ENCODE measurements around the gene PABPN1.
A peak's percentile ranks its signal among the peaks of the same experiment; 100 is the strongest.

The PABPN1 gene

DNA sequence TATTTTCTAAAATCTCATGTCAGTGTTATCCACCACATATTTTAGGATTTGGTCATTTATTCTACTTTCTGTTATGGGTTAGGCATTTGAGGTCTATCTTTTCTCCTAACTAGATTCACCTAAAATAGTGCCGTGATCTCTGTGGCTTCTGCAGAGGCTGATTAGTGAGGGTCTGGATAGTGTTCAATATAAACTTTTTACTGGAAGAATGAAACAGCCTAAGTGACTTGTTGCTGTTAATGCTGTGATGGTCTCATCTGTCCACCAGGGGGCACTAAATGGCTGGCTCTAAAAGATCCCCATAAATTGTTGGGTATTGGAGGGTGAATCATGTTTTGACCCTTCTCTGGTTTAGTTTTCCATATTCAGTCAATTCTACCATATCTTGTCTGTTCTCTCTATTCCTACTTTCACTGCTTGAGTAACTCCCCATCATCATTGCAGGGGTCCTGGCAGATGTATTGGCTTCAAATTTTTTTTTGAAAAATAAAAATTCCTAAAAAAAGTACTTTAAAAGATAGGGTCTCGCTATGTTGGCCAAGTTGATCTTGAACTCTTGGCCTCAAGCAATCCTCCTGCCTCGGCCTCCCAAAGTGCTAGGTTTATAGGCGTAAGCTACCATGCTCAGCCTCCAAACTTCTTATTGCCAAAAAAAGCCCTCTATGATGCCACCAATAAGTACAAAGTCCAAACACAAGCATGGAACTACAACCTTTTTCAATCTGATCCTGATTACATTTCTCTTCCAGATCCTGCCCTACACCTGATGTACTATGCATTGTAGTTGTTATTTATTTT, 6.9 kb downstream of the PABPN1 start:
- peak; percentile 86 for DNase-seq

DNA sequence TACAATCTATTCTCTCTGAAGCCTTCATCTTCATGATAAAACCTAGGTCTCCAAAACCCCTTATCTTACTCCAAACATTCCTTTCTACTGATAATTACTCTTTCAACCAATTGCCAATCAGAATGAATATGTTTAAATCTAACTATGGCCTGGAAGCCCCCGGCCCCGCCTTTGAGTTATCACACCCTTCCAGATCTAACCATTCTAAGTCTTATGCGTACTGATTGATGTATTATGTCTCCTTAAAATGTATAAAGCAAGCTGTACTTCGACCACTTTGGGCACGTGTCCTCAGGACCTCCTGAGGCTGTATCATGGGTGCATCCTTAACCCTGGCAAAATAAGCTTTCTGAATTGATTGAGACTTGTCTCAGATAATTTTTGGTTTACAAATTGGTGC, 14.4 kb downstream of the PABPN1 start:
- DNase-seq: no peak

DNA sequence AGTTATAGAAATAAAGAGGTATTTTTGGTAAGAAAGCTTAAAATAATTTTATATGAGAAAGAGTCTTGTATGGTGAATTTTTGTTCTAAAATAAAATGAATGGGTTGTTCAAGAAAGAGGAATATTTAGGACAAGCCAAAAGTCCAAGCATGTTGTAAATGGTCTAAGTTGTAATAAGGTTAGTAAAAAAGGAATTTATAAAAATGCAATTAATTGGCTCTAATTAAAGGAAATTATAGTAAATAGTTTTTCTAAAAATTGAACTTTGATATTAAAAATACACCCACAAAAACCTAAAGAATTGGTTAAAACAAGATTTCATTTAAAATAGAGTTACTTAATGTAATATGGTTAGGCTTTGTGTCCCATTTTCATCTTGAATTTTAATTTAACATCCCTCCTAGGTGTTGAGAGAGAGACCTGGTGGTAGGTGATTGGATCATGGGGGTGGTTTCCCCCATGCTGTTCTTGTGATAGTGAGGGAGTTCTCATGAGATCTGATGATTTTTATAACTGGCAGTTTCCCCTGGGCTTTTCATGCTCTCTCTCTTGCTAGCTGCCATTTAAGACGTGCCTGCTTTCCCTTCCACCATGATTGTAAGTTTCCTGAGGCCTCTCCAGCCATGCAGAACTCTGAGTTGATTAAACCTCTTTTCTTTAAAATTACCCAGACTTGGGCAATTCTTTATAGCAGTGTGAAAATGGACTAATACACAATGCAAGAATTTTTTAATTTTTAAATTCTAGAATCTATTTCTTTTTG, 18.4 kb downstream of the PABPN1 start:
- DNase-seq: no peak

DNA sequence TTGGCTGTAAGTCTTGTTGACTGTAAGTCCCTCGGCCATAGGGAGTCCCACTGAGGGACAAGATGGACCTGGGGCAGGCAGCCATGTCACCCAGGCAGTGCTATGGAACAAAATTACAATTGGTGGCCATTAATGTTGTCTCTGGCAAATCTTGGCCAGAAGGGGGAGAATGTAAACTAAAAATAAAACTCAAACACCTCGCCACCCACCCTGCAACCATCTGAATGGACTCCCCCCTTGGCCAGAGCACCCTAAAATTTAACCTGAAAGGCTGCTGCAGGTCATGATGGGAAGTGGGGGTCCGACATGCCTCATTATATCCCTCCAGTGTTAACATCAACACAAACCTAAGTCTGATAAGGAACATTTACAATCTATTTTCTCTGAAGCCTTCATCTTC, 23.2 kb downstream of the PABPN1 start:
- DNase-seq: no peak

DNA sequence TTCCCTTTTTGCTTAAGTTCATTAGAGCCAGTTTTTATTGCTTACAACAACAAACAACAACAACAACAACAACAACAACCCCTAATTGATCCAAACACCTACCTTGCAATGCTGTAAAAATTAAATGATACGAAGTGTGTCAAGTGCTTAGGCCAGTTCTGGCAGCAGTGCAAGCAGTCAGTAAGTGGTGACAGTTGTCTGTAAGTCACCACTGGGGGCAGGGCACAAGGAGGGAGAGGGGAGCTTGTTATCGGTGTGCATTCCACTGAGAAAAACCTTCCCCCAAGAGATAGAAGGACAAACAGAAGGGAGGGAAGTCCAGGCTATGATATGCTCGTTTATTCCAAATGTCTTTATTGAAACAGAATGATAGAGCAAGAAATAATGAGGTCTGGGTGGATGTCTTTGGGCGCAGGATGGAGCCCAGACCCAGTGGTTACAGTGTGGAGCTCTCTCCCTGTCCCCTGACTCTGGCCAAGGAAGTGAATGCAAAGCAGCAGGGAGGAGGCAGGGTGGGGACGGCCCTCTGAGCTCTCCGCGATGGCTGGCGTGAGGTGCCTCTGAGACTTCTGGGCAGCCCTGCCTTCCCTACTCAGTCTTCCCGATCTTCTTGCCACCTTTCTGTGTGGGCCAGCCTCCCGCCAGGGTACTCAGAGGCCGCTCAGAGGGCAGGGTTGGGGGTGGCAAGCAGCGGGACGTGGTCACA, 24.9 kb downstream of the PABPN1 start:
- no peak for DNase-seq

DNA sequence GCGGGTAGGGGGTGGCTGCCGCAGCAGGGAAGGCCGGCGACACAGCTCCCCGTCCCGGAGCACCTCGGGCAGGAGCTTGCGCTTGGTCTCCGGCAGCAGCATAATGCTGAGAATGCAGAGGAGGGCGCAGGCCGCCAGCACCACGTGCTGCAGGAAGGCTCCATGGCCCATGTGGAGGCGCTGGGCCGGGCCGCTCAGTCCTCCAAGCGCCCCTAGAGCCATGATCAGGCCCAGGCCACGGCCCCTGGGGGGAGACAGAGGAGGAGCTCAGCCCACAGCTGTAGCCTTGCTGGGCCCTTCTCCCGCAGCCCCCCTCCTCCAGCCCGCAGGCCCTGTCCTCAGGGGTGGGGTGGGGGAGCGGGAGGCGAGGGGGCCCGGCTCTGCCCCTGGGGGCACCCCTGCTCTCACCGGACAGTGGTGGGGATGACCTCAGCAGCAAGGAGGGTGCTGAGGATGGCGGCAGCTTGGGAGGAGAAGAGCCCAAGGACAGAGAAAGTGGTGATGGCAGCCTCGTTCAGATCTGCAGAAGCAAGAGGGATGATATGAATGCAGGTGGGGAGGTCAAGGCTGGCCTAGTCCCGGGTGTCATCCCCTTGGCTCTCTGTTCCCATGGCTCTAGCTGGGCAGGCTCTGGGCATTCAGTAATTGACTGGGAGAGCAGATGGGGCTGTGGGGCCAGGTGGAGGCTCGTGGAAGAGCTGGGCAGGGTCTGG, 25.6 kb downstream of the PABPN1 start:
- DNase-seq: no peak

DNA sequence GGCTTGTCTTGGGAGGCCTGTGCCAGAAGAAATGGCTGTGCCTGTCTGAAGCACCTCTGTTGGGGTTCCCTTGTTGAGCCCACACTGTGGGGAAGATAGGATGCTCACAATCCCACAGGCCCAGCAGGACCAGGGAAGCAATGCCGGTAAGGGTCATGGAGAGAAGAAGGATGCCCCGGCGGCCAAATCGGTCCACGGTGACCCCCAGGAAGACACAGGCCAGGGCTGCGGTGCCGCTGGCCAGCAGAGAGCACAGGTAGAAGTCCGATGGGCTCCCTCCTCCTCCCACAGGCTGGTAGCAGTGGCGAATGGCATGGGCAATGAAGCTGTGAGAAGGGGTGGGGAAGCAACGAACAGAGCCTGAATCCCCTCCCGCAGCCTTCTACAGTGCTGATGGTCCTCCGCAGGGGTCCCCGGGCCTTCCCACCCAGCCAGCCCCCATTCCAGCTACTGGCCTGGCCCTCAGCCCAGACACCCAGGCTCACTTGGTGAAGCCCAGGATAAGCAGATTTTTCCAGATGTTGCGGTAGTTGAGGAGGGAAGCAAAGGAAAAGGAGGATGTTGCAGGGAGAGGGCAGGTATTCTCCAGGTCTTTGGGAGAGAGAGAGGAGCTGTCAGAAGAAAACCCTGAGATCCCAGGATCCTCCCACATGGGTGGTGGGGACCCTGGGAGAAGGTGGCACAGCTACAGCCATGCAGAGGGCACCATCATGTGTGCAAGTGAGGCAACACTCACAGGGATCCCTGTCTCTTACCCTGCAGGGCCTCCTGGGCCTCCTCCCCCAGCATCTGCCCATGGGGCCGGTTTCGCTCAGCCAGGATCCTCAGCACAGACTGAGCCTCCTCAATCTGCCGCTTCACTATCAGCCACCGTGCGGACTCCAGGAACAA, 26.4 kb downstream of the PABPN1 start:
- DNase-seq: no peak

DNA sequence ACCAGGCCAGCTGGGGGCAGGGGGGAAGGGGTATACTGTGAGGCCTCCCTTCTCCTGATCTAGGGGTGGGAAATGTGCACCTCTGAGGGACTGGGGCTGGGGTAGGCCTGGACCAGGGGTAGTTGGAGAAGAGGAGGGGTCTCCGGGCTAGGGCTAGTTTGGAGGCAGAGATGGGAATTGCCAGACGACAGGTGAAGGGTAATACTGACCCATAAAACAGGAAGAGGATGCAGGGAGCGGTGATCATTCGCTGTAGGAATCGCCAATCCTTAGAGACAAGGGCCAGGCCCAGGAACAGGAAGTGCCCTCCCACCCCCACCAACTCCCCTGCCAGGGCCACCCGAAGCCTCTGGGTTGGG, 27.0 kb downstream of the PABPN1 start:
- DNase-seq: no peak

DNA sequence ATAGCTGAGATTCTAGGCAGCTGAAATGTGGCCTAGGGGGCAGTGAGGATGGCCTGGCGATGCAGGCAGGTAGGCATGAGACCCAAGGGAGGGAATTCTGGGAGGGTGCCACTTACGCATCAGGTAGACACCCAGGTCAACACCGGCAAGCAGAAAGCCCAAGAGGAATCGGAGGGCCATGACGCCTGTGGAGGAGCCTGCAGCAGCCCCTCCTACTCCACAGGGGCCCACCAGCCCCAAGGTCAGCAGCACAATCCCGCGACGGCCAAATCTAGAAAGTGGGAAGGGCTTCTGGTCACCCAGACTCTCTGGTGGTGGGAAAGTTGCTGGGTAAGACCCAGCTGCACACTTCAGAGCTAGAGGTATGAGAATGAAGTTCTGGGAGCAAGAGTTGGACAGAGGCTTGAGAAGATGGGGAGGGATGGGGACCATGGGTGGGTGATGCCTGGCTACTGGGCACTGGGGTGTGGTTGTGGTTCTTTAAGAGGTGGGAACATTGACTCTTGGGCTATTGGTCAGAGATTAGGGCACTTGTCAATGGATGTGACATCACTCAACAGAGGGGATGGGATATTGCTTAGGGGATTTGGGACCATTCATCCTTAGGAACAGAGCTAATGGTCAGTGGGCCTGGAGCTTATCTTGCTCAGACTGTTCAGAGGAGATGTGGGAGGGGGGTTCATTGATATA, 28.0 kb downstream of the PABPN1 start:
- DNase-seq: no peak

DNA sequence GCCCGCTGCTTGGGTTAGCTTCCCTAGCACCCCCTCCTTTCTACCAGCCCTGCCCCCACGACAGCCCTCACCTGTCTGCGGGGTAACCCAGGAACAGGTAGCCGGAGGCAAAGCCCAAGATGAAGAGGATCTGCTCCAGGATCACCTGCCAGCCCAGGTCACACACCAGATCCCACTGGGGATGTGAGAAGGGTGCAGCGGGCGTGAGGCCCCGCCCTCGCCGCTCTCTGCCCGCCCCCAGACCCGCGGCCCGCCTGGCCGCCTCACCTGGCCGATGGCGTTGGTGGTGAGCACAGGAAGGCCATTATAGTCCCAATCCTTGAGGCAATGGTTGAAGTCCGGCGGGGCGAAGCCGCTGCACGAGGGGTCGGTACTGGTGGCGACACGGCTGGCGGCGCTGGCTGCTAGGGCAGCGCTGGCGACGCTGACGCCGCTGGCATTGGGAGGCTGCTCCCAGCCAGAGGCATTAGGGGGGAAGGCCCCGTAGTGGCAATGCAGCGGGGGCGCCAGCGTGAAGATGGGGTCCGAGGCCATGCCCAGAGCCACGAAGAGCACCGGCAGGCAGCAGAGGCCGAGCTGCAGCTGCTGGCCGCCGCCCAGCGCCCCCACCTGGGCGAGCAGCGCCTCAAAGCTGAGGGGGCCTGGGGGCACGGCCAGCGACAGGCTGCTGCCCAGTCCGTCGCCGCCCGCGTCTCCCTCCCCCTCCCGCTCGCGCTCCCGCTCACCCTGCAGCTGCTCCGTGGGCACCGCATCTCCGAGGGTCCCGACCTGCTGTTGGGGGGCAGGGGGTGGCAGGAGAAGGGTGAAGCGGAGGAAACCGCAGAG, 30.6 kb downstream of the PABPN1 start:
- DNase-seq: no peak

DNA sequence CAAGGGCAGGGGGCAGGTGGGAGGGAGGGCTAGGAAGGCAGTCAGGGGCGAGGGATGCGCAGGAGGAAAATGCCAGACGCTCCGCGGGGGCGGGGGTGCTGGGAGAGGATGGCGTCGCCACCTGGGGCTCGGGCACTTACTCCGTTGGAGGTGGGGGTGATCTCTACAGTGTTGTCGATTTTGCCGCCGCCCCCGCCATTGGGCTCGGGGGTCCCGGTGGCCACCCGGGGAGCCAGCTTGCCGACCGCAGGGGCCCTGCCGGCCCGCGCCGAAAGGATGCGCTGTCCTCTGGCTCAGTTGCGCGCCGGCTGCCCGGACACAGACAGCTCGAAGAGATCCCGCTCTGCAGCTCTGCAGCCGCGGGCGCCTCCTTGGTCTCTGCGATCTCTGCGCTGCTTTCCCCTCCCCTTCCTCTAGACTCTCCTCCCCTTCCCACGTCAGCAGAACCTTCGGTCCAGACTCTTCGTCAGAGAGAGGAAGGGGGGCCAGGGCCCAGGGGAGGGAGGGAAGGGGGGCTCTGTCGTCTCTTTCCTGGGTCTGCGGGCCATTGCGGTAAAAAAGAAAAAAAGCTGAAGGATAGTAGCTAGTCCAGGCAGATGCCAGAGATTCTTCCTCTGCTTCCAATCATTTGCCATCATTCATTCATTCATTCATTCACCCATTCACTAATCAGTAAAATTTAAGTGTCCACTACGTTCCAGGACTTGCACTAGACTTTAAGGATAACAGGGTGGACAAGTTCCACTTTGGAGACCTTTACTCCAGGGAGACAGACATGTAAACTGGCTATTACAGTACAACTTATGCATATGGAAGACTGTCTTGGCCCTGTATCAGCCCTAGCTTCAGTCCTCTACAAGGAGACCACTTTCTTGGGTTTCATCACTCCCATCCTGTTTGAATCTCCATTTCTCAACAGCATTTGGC, 31.5 kb downstream of the PABPN1 start, which contains the start of gene SLC22A17:
Gene SLC22A17, minus strand, starts transcription at position 382 of the 927 bp plus-strand sequence.
- DNase-seq: peak; percentile 75

DNA sequence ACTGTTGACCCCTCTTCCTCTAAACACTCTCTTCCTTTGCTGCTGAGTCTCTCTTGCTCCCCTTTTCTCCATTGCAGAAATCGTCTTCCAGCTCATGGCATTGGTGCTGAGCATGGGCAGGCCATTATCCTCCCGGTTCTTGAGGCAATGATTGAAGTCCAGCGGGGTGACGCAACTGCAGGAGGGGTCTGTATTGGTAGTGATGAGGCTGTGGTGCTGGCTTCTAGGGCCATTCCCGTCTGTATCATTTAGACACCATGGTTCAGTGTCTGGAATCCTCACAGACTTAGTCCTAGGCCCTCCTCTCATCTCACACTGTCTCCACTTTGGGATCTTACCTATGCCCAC, 32.1 kb downstream of the PABPN1 start:
- DNase-seq: no peak

DNA sequence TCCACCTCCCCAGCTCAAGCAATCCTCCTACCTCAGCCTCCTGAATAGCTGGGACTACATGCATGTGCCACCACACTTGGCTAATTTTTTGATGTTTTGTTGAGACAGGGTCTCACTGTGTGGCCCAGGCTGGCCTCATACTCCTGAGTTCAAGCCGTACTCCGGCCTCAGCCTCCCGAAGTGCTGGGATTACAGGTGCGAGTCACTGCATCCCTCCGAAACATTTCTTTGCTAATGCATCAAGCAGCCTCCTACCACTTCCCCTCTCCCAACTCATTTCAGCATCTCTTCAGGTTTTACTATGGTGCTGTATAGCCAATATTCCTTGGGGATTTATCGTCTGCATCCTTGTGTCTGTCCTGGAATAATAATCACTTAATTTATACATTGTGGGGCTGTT, 33.7 kb downstream of the PABPN1 start:
- DNase-seq: no peak

DNA sequence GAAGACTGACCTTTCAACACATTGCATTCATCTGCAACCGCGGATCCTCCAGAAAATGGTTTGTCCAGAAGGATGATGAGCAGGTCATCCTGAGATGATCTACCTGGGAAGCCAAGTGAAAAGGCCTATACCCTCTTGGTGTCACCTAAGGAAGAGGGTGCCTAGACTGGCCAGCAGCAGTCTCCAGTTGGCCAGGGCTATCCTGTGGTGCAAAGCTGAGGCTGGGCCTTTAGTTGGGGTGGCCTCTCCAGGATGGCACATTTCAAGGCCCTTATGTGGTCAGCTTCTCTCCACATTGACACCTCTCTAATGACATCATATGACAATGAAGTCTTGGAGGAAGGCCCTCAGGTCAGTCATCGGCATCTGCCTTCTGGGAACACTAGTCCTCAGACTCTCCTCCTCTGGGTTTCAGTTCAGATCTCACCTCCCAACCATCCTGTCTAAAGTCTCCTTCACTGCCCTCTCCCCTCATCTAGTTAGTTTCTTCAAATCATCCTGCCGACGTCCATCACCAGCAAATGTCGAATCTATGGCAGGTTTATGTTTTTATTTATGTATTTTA, 34.7 kb downstream of the PABPN1 start:
- no peak for DNase-seq

DNA sequence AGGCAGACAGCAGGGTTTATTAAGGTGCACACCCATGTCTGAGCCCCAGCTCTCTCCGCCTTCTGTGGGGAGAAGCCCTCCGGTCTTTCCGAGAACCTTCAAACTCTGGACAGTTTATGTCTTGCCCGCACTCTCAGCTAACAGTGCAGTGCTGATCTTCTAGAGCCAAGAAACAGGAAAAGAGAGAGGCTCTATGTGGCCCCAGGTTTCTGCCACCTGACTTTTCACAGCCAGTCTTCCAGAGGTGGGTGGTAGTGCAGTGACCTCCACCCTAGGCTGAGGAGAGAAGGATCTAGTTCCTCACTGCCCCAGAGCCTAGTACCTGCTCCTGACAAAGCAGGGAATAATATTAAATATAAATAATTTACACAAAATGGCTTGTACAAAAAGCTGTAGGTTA, 35.4 kb downstream of the PABPN1 start:
- no peak for DNase-seq

DNA sequence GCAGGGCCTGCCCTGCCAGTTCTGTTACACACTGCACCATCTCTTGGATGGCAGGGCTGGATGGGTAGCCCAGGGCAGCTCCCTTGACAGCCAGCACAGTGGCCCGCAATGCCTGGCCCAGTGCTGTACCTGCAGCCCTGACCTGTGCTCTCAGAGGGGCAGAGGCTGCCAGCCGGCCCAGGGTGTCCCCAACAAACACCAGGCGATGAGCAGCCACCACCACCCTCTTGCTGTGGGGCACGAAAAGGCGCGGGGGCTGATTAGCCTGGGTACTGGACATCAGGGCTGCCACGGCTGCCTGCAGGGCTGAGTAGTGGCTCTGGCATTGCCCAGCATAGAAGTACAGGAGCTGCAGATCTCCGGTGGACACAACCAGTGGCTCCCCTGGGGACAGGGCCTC, 36.0 kb downstream of the PABPN1 start:
- no peak for DNase-seq

DNA sequence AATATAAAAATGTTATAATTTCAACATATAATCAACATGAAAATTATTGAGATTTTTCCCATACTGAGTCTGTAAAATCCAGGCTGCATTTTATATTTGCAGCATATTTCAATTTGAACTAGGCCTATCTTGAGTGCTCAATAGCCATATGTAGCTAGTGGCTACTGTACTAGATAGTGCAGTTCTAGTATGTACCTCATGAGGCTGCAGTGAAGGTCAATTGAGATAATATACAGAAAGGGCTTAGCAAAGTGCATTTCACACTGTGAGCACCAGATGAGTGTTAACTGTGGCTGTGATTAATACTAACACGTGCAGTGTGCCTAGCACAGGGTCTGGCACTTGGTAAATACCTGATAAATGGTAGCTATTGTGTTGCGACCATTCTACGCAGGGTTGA, 36.8 kb downstream of the PABPN1 start:
- no peak for DNase-seq

DNA sequence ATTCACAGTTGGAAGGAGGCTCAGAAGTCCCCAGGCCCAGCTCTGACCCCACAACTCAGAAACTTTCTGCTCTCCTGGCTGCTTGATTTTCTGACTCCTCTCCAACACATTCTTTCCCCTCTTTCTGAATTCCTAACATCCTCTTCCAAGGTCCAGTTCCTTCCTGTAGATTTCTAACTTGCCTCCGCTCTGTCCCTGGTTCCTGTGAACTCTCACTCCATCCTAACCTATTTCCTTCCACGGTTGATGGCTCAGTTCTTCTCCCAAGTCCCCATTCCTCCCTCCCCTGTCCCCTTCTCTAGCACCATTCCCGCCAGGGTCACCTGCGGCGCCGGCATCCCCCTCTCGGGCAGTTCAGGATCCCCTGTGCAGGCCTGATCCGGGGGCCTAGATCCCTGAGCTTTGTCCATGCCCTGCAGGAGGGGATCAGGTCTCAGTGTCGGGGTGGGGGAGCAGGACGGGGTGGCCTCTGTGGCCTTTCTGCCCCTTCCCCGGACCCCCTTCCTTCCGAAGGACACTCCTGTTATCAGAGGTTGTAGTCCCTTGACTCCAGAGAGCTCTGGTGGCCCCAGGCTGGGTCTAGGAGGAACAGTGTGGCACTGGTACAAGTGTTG, 37.4 kb downstream of the PABPN1 start:
- peak; percentile 45 for DNase-seq

DNA sequence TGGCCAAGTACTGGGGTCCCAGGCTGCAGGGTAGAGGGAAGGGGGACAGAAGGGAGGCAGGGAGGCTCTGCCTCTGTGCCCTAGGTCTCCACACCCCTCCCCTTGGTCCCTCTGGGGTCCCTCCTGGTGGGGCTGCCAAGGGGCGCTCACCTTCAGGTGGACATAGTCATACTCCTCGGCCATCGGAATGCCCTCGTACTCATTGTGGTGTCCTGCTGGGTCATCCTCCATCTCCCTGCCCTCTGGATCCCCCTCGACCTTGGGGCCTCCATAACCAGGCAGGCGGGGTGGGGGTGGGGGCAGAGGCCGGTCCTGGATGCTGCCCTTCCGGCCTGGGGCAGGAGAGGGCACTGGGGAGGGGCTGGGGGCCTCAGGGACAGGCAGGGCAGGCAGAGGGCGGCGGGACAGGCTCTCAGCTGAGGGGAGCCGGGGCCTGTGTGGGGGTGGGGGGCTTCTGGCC, 37.9 kb downstream of the PABPN1 start:
- DNase-seq: no peak

All from activated effector memory CD4-positive, alpha-beta T cell treated with anti-CD3 and anti-CD28 coated beads, Interleukin-2, amount 50 U/mL, for 16 hours (primary cell).